SK-N-SH (cell line): ENCODE data around the gene TBL1X. TPM values are rescaled to one million over a fixed set of nuclear protein-coding genes. Genes with fewer than 3 reads are reported as not detected.

Experiments used
- CTCF ChIA-PET: fragments of 300-600, 350-600 bp; formaldehyde crosslinking; extraction: SDS; loops from one replicate; lab custom pipeline; 2021; lab: Yijun Ruan, JAX
- POLR2A ChIA-PET: fragments of 350-600 bp; sonication (Branson Sonifier 250); formaldehyde crosslinking; extraction: SDS; loops from one replicate; lab custom pipeline; 2020; ENCODE audit warnings: antibody characterized with exemption, inconsistent platforms; lab: Yijun Ruan, JAX
- DNase-seq: peaks from one replicate; pipeline ENCODE4 v3.0.0; 2012
- H2AFZ ChIP-seq: fragments of 200-600 bp; sonication (generic); 2 replicates; pipeline ENCODE4 v1.8.1; 2016; ENCODE audit warnings: antibody characterized with exemption, mild to moderate bottlenecking, low read depth
- H3F3A ChIP-seq: fragments of 200-600 bp; sonication (generic); replicated peaks from 2 replicates; pipeline ENCODE3; 2016; ENCODE audit warnings: antibody characterized with exemption, mild to moderate bottlenecking; ENCODE audit not compliant: insufficient read depth
- H3K27ac ChIP-seq, 2 experiments: fragments of 200-500 bp in 1 of 2; fragments of 200-600 bp in 1 of 2; sonication (Bioruptor generic) in 1 of 2; sonication (generic), shearing (Covaris generic) in 1 of 2; 2 replicates each; pipeline versions ENCODE4 v1.5.1 to v1.6.1; 2014 to 2016; ENCODE audit warnings: low read depth in 2 of 2, inconsistent platforms in 1 of 2, low read length in 1 of 2, mild to moderate bottlenecking in 1 of 2, mixed read lengths in 1 of 2
- H3K27me3 ChIP-seq: fragments of 200-600 bp; sonication (generic), shearing (Covaris generic); 2 replicates; pipeline ENCODE4 v1.6.1; 2016; ENCODE audit warnings: mixed run types; ENCODE audit not compliant: insufficient read depth
- H3K36me3 ChIP-seq, 2 experiments: fragments of 200-500 bp in 1 of 2; fragments of 200-600 bp in 1 of 2; sonication (Bioruptor generic) in 1 of 2; sonication (generic) in 1 of 2; replicated peaks in 1 of 2; 2 replicates each; pipeline versions ENCODE3 to v1.5.1; 2014 to 2016; ENCODE audit warnings: low read length in 1 of 2, mild to moderate bottlenecking in 1 of 2; ENCODE audit not compliant: insufficient read depth in 2 of 2, control insufficient read depth in 1 of 2
- H3K4me1 ChIP-seq, 2 experiments: fragments of 200-500 bp in 1 of 2; fragments of 200-600 bp in 1 of 2; sonication (Bioruptor generic) in 1 of 2; sonication (generic), shearing (Covaris generic) in 1 of 2; 2 replicates each; pipeline versions ENCODE4 v1.5.1 to v1.6.1; 2014 to 2016; ENCODE audit warnings: low read depth in 1 of 2, low read length in 1 of 2, mixed run types in 1 of 2; ENCODE audit not compliant: insufficient read depth in 2 of 2, control insufficient read depth in 1 of 2
- H3K4me2 ChIP-seq: fragments of 200-600 bp; sonication (generic), shearing (Covaris generic); 2 replicates; pipeline ENCODE4 v1.6.1; 2017; ENCODE audit warnings: mixed run types
- H3K4me3 ChIP-seq, 2 experiments: fragments of 200-500 bp in 1 of 2; fragments of 200-600 bp in 1 of 2; sonication (Bioruptor generic) in 1 of 2; sonication (generic), shearing (Covaris generic) in 1 of 2; 2 replicates each; pipeline versions ENCODE4 v1.5.1 to v1.8.1; 2014 to 2016; ENCODE audit warnings: low read depth in 2 of 2, inconsistent platforms in 1 of 2, low read length in 1 of 2, mild to moderate bottlenecking in 1 of 2, mixed read lengths in 1 of 2, moderate library complexity in 1 of 2
- H3K79me2 ChIP-seq: fragments of 200-600 bp; sonication (generic); 2 replicates; pipeline ENCODE4 v1.8.1; 2017; ENCODE audit warnings: mild to moderate bottlenecking; ENCODE audit not compliant: insufficient read depth
- H3K9ac ChIP-seq: fragments of 200-600 bp; sonication (generic); 2 replicates; pipeline ENCODE4 v1.6.1; 2017; ENCODE audit warnings: mixed run types
- H3K9me2 ChIP-seq: fragments of 200-600 bp; sonication (generic); 2 replicates; pipeline ENCODE4 v1.6.1; 2017; ENCODE audit warnings: mixed run types
- H3K9me3 ChIP-seq: fragments of 200-600 bp; sonication (generic); 2 replicates; pipeline ENCODE4 v1.6.1; 2017; ENCODE audit warnings: mixed run types, mild to moderate bottlenecking, moderate library complexity
- H4K20me1 ChIP-seq: fragments of 200-600 bp; sonication (generic); 2 replicates; pipeline ENCODE4 v1.6.1; 2017; ENCODE audit warnings: mild to moderate bottlenecking, mixed run types; ENCODE audit not compliant: insufficient read depth
- EP300 ChIP-seq, 2 experiments: IDR thresholded peaks; 2 replicates each; pipeline versions ENCODE4 v1.4.0 to v1.6.1; 2012; ENCODE audit warnings: borderline replicate concordance in 1 of 2, low read depth in 1 of 2, low read length in 1 of 2
- FOXJ3 ChIP-seq: sonication (generic); formaldehyde crosslinking; IDR thresholded peaks from 2 replicates; pipeline ENCODE4 v1.5.1; 2020; ENCODE audit warnings: mild to moderate bottlenecking, missing genetic modification reagents
- IRF3 ChIP-seq: fragments of 150-350 bp; IDR thresholded peaks from 2 replicates; pipeline ENCODE4 v1.6.1; 2016; ENCODE audit warnings: mild to moderate bottlenecking, low read depth, low read length
- MAX ChIP-seq: IDR thresholded peaks from 2 replicates; pipeline ENCODE4 v1.4.0; 2012; ENCODE audit warnings: low read depth
- MEF2A ChIP-seq: IDR thresholded peaks from 2 replicates; pipeline ENCODE4 v1.4.0; 2012; ENCODE audit warnings: low read depth, borderline replicate concordance
- NFIC ChIP-seq: IDR thresholded peaks from 2 replicates; pipeline ENCODE4 v1.4.0; 2012; ENCODE audit warnings: borderline replicate concordance
- POLR2AphosphoS5 ChIP-seq: IDR thresholded peaks from 2 replicates; pipeline ENCODE4 v1.6.1; 2012; ENCODE audit warnings: low read depth, low read length
- RAD21 ChIP-seq: IDR thresholded peaks from 2 replicates; pipeline ENCODE4 v1.6.1; 2012; ENCODE audit warnings: mild to moderate bottlenecking, low read length
- RFX5 ChIP-seq: IDR thresholded peaks from 2 replicates; pipeline ENCODE4 v1.6.1; 2012; ENCODE audit warnings: mild to moderate bottlenecking, improper control_type of control experiment, low read length
- TAF1 ChIP-seq: IDR thresholded peaks from 2 replicates; pipeline ENCODE4 v1.6.1; 2012; ENCODE audit warnings: low read depth, mild to moderate bottlenecking, low read length, moderate library complexity, borderline replicate concordance
- TCF12 ChIP-seq: IDR thresholded peaks from 2 replicates; pipeline ENCODE4 v1.4.0; 2012
- TEAD4 ChIP-seq: IDR thresholded peaks from 2 replicates; pipeline ENCODE4 v1.4.0; 2012; ENCODE audit warnings: mild to moderate bottlenecking, borderline replicate concordance; ENCODE audit not compliant: insufficient read depth
- USF1 ChIP-seq: IDR thresholded peaks from 2 replicates; pipeline ENCODE4 v1.4.0; 2012; ENCODE audit warnings: low read depth, borderline replicate concordance
- YY1 ChIP-seq: IDR thresholded peaks from 2 replicates; pipeline ENCODE4 v1.4.0; 2012; ENCODE audit warnings: low read depth, mild to moderate bottlenecking
- ZBTB33 ChIP-seq: IDR thresholded peaks from 2 replicates; pipeline ENCODE4 v1.4.0; 2012; ENCODE audit warnings: low read depth, borderline replicate concordance
- WGBS: methylation state at CpG from one replicate; pipeline ENCODE4 v1.1.6; 2017; ENCODE audit warnings: low lambda C conversion rate; 5-methylcytosine and 5-hydroxymethylcytosine counted together
- polyA plus RNA-seq, 3 experiments: library from polyadenylated mRNA; depleted of rRNA; stranded (reverse); fragments of >200 nt; gene quantifications; 2 replicates each; pipeline ENCODE4 v1.2.3, GENCODE V29; 2012
- TF ChIP-seq, protein P1 (sequence below): IDR thresholded peaks from 2 replicates; pipeline ENCODE4 v1.6.1; 2012; ENCODE audit warnings: mild to moderate bottlenecking, low read depth, low read length, moderate library complexity
- TF ChIP-seq, protein P2 (sequence below): IDR thresholded peaks from 2 replicates; pipeline ENCODE4; 2012

TBL1X gene
- polyA plus RNA-seq, 1 of the 3 experiments (the other 2 are of a cell fraction), result 10.6 TPM

DNA sequence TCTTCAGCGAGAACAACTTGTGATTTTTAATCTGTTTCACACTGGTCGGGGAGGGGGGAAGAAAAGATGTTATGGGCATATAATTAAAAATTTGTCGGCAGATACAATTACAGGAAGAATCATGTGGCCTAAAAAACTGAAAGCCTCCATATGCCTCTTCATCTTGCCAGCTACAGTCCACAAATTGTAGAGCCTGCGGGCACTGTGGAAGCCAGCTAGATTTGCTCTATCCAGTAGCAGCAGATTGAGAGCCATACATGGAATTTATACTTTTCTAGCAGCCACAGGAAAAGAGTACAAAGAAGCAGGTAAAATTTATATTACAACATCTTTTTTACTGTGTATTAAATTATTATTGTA lies 147.3 kb downstream of the TBL1X start:
- Histone ChIP-seq H3K9me2 (no peaks in the 10 kb centered on the region), H3K36me3 (no peaks in the 10 kb centered on the region), H3K4me3 (no peak overlapping the region), H2AFZ (no peak overlapping the region), H3K79me2 (no peaks in the 10 kb centered on the region; the same call in 1 of the 2 replicates), H3K27me3 (no peaks in the 10 kb centered on the region; the same call in 1 of the 2 replicates), H3F3A (no peaks in the 10 kb centered on the region), H4K20me1 (no peaks in the 10 kb centered on the region), H3K4me1 (peaks cover 7 to 10% of the 10 kb centered on the region in 2 experiments; a peak in 2 of 4 replicates), H3K9me3 (no peaks in the 10 kb centered on the region), H3K27ac (peak overlapping the region in 1 of 2 experiments; percentile 86; a peak in 2 of 4 replicates), H3K9ac (no peak overlapping the region), H3K4me2 (no peak overlapping the region)
- TF ChIP-seq RFX5, result no peak
- TF ChIP-seq, protein P1, sequence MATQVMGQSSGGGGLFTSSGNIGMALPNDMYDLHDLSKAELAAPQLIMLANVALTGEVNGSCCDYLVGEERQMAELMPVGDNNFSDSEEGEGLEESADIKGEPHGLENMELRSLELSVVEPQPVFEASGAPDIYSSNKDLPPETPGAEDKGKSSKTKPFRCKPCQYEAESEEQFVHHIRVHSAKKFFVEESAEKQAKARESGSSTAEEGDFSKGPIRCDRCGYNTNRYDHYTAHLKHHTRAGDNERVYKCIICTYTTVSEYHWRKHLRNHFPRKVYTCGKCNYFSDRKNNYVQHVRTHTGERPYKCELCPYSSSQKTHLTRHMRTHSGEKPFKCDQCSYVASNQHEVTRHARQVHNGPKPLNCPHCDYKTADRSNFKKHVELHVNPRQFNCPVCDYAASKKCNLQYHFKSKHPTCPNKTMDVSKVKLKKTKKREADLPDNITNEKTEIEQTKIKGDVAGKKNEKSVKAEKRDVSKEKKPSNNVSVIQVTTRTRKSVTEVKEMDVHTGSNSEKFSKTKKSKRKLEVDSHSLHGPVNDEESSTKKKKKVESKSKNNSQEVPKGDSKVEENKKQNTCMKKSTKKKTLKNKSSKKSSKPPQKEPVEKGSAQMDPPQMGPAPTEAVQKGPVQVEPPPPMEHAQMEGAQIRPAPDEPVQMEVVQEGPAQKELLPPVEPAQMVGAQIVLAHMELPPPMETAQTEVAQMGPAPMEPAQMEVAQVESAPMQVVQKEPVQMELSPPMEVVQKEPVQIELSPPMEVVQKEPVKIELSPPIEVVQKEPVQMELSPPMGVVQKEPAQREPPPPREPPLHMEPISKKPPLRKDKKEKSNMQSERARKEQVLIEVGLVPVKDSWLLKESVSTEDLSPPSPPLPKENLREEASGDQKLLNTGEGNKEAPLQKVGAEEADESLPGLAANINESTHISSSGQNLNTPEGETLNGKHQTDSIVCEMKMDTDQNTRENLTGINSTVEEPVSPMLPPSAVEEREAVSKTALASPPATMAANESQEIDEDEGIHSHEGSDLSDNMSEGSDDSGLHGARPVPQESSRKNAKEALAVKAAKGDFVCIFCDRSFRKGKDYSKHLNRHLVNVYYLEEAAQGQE, result no peak
- TF ChIP-seq TCF12, result no peak
- TF ChIP-seq MEF2A, result no peak
- TF ChIP-seq TEAD4, result no peak
- no peak for TF ChIP-seq FOXJ3 (CRISPR knock-in tag)
- TF ChIP-seq TAF1, result no peak
- TF ChIP-seq EP300 (IDR thresholded peaks at IDR 0.05; ENCODE audit: borderline replicate concordance in 1 of 2, low read depth in 1 of 2, low read length in 1 of 2), result no peak
- no peak for TF ChIP-seq RAD21
- TF ChIP-seq NFIC, result no peak
- no peak for TF ChIP-seq POLR2AphosphoS5
- no peak for TF ChIP-seq MAX
- TF ChIP-seq YY1, result no peak
- TF ChIP-seq ZBTB33, result no peak
- TF ChIP-seq, protein P2, sequence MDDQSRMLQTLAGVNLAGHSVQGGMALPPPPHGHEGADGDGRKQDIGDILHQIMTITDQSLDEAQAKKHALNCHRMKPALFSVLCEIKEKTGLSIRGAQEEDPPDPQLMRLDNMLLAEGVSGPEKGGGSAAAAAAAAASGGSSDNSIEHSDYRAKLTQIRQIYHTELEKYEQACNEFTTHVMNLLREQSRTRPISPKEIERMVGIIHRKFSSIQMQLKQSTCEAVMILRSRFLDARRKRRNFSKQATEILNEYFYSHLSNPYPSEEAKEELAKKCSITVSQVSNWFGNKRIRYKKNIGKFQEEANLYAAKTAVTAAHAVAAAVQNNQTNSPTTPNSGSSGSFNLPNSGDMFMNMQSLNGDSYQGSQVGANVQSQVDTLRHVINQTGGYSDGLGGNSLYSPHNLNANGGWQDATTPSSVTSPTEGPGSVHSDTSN, result no peak
- no peak for TF ChIP-seq USF1
- TF ChIP-seq IRF3, result no peak
- CTCF ChIA-PET, result no interaction called here
- POLR2A ChIA-PET, result no interaction called here
- DNase-seq, result peak; percentile 49
- 32% methylated on average over 4 of the region's 4 CpGs for WGBS
